Transverse colon (tissue), 3 donors: ENCODE results near the gene PRKCH.

Experiments used
- POLR2A ChIP-seq: fragments of 450-650 bp; IDR thresholded peaks from one replicate; pipeline ENCODE4 v1.6.1; 2016; ENCODE audit warnings: antibody characterized with exemption, mild to moderate bottlenecking, moderate library complexity
- TF ChIP-seq, protein P1 (sequence below), 5 experiments: fragments of 200-600 bp in 3 of 5; fragments of 450-650 bp in 2 of 5; sonication (generic) in 3 of 5; IDR thresholded peaks; 1 replicate in 2 of 5; 2 replicates in 3 of 5; pipeline ENCODE4 v1.5.1; 2016 to 2017; ENCODE audit warnings: antibody characterized with exemption in 5 of 5, inconsistent platforms in 3 of 5, mild to moderate bottlenecking in 2 of 5, moderate library complexity in 1 of 5

DNA sequence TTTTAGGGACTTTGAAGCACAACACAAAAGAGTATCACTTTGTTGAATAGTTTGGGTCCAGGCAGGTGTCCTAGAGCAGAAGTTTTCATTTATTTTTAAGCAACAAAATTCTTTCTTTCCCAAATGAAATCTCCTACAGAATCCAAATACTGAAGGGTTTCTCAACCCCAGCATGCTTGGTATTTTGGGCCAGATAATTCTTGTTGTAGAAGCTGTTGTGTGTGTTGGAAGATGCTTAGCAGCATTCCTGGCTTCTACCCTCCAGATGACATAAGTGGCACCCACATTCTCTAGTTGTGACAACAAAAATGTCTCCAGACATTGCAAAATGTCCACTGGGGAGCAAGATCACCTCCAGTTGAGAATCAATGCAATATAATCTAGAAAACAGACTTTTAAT, 97.8 kb downstream of the PRKCH start:
- TF ChIP-seq, protein P1, sequence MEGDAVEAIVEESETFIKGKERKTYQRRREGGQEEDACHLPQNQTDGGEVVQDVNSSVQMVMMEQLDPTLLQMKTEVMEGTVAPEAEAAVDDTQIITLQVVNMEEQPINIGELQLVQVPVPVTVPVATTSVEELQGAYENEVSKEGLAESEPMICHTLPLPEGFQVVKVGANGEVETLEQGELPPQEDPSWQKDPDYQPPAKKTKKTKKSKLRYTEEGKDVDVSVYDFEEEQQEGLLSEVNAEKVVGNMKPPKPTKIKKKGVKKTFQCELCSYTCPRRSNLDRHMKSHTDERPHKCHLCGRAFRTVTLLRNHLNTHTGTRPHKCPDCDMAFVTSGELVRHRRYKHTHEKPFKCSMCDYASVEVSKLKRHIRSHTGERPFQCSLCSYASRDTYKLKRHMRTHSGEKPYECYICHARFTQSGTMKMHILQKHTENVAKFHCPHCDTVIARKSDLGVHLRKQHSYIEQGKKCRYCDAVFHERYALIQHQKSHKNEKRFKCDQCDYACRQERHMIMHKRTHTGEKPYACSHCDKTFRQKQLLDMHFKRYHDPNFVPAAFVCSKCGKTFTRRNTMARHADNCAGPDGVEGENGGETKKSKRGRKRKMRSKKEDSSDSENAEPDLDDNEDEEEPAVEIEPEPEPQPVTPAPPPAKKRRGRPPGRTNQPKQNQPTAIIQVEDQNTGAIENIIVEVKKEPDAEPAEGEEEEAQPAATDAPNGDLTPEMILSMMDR (IDR thresholded peaks at IDR 0.05) = no peak
- TF ChIP-seq POLR2A = no peak
